Activated naive CD8-positive, alpha-beta T cell treated with anti-CD3 and anti-CD28 coated beads, Interleukin-2, amount 10 ng/mL, durations not matched to agents 7 days and 5 days (primary cell): ENCODE results near the gene PRKAR2B. TPM values are rescaled to one million over a fixed set of nuclear protein-coding genes. Genes with fewer than 3 reads are reported as not detected.

ENCODE experiments used
- ATAC-seq: fragments of 150-1000 bp; cut with Tn5 transposase; one replicate; pipeline ENCODE4 v1.10.0; 2021; ENCODE audit warnings: low read depth, moderate library complexity
- POLR2A ChIA-PET: fragments of 350-600 bp; sonication (Branson Sonifier 250); formaldehyde crosslinking; loops from one replicate; lab custom pipeline; 2021; ENCODE audit warnings: antibody characterized with exemption; lab: Charles Lee
- DNase-seq: peaks from one replicate; pipeline ENCODE4 v3.0.0; 2021
- H3K27ac Mint-ChIP-seq: one replicate; pipeline ENCODE4 v1.8.0; 2022; ENCODE audit warnings: mild to moderate bottlenecking, mixed read lengths
- H3K27me3 Mint-ChIP-seq: one replicate; pipeline ENCODE4 v1.8.0; 2022; ENCODE audit warnings: mild to moderate bottlenecking, moderate library complexity, mixed read lengths
- H3K36me3 Mint-ChIP-seq: one replicate; pipeline ENCODE4 v1.8.0; 2021; ENCODE audit warnings: mild to moderate bottlenecking, mixed read lengths
- H3K4me1 Mint-ChIP-seq: one replicate; pipeline ENCODE4 v1.8.0; 2021; ENCODE audit warnings: mixed read lengths
- H3K4me3 Mint-ChIP-seq: one replicate; pipeline ENCODE4 v1.8.0; 2022; ENCODE audit warnings: mild to moderate bottlenecking, moderate library complexity, mixed read lengths
- H3K9me3 Mint-ChIP-seq: one replicate; pipeline ENCODE4 v1.8.0; 2021; ENCODE audit warnings: mixed read lengths
- total RNA-seq, 2 experiments: library from RNA; stranded (reverse); gene quantifications; one replicate each; pipeline ENCODE4 v1.2.3, GENCODE V29; 2021

Gene PRKAR2B
- total RNA-seq, 2 experiments from 2014 or later: 1.4 to 1.6 TPM

DNA sequence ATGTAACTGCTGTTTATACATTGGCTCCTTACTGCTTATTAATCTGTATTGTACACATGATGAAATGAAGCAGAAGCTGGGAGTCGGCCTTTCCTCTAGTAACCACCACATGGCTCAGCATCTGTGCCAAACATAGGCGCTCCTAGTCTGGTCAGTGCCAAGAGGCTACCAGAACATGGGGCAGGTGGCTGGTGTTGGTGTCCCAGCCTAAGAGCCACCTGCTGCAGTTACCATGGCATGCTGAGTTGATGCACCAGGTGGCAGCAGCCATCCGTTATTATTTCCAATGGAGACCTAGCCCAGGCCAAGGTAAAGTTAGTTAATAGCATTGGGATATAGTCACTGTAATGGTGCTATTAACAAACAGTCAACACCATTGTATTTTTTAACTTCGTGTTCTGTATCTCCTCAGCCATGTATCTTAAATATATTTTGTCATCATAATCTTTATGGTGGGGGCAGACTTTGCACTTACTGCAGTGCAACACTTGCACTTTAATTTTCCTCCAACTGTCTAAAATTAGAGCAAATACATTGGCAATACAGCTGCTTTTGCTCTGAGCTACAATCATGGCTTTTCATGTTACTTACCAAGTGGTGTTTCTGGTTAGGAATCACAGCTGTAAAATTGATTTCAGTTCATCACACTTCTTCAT lies 157.4 kb downstream of the PRKAR2B start:
- no peaks in the 10 kb centered on the region for H3K27me3 Mint-ChIP-seq
- POLR2A ChIA-PET: no interaction called here
- peaks cover 16% of the 10 kb centered on the region for H3K36me3 Mint-ChIP-seq
- ATAC-seq (peak; percentile 52), DNase-seq (no peak)
- no peaks in the 10 kb centered on the region for H3K9me3 Mint-ChIP-seq
- H3K4me3 Mint-ChIP-seq: no peak overlapping the region
- H3K27ac Mint-ChIP-seq: no peak overlapping the region
- no peaks in the 10 kb centered on the region for H3K4me1 Mint-ChIP-seq

DNA sequence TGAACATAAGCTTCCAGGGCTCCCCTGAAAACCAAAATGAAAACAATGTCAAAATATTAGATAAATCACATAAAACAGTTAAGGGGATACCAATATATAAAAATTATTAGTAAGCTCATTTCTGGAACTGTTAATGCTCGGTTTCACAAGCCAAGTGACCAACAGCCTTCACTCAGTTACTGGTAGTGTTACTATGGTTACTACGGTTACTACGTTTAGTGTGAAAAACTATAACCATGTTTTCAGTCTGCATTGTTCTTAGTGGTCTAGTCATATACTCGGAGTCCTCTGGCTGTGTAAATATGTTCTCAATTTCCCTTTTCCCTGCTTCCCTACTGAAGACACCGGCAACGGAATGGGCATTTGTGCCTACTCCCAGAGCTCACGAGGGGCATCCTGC lies 159.1 kb downstream of the PRKAR2B start:
- Mint-ChIP-seq H3K27ac (no peak overlapping the region), H3K4me1 (no peaks in the 10 kb centered on the region), H3K36me3 (peaks cover 19% of the 10 kb centered on the region), H3K4me3 (no peak overlapping the region), H3K27me3 (no peaks in the 10 kb centered on the region), H3K9me3 (no peaks in the 10 kb centered on the region)
- DNase-seq (no peak), ATAC-seq (no peak)
- POLR2A ChIA-PET: no interaction called here

DNA sequence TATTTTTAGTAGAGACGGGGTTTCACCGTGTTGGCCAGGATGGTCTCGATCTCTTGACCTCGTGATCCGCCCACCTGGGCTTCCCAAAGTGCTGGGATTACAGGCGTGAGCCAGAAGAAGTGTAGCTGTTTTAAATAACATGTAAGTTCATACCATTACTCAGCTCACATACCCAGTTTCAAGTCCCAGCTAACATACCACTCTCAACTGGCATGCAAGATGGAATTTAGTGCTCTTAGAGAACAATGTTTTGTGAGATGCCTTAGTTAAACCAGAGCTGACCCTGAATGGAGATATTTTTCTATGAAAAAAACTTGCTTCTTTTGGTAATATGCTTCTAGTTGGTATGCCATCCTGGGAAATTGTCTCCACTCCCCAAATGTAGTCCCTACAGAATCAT lies 161.6 kb downstream of the PRKAR2B start:
- peaks cover 28% of the 10 kb centered on the region for H3K36me3 Mint-ChIP-seq
- H3K27ac Mint-ChIP-seq: no peak overlapping the region
- POLR2A ChIA-PET: no interaction called here

DNA sequence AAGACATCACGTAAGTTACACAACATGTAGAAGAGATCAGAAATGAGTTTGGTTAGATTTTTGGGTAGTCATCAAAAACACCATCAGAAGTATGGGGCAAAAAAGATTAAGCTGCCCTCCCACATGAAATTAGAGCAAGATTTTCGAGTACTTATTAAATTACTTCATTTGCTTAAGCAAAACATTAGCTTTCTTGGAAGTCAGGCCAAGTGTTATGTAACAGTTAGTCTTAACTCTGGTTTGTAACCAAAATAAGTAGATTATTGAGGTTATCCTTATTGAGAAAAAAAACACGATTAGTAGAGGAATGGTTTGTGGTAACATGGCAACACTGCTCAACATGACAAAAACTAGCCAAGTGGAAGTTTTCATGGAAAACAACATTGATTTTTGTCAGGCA lies 162.2 kb downstream of the PRKAR2B start:
- Mint-ChIP-seq H3K4me1 (no peaks in the 10 kb centered on the region), H3K36me3 (peaks cover 28% of the 10 kb centered on the region), H3K9me3 (no peaks in the 10 kb centered on the region), H3K27ac (no peak overlapping the region), H3K27me3 (no peaks in the 10 kb centered on the region), H3K4me3 (no peak overlapping the region)
- DNase-seq (no peak), ATAC-seq (no peak)
- POLR2A ChIA-PET: no interaction called here

More for the DNA sequence above, 161.6 kb downstream of the PRKAR2B start:
- ATAC-seq (no peak), DNase-seq (no peak)
- H3K27me3 Mint-ChIP-seq: no peaks in the 10 kb centered on the region
- H3K9me3 Mint-ChIP-seq: no peaks in the 10 kb centered on the region
- no peak overlapping the region for H3K4me3 Mint-ChIP-seq
- no peaks in the 10 kb centered on the region for H3K4me1 Mint-ChIP-seq

DNA sequence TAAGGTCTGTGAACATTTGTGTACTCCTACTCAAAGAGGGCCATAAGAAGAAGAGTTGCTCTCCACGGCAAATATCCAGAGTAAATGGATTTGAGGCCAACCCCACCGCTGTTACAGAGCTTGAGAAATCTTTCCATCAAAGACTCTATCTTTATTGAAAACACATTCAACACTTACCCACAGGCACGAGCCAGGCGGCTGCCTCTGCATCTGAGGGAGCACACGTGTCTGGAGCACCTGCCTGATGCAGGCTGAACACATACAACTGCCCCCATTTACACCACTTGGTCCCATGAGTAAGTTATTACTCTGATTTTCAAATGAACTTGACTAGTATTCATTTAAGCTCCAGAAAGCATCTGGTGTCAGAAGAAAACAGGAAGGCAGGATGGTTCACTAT lies 163.0 kb downstream of the PRKAR2B start:
- ATAC-seq: no peak
- Mint-ChIP-seq H3K27ac (no peak overlapping the region), H3K36me3 (peaks cover 26% of the 10 kb centered on the region), H3K9me3 (no peaks in the 10 kb centered on the region), H3K4me3 (no peak overlapping the region), H3K4me1 (no peaks in the 10 kb centered on the region), H3K27me3 (no peaks in the 10 kb centered on the region)
- no peak for DNase-seq
- POLR2A ChIA-PET: no interaction called here

DNA sequence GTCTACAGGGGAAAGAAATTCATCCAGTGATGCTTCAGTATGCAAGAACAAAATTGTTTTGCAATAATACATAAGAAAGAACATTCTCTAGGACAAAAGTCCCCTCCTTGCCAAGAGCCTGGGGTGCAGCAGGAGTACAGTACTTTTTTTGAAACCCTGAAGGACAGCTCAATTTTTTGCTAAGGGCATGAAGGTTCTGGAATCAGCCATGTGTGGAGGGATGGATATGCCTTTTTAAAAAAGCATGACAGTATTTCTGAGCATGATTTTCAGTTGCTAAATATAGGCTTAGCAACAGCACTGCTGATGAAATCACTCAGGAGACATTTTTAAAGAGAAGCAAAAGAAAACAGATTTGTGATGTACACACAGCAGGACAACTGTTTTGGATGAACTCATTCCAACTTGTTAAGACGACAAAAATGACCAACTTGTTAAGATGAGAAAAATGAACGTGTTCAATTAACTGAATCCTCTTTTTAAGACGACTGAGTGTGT lies 163.6 kb downstream of the PRKAR2B start:
- DNase-seq (no peak), ATAC-seq (no peak)
- no peak overlapping the region for H3K27ac Mint-ChIP-seq
- no peaks in the 10 kb centered on the region for H3K27me3 Mint-ChIP-seq
- no peak overlapping the region for H3K4me3 Mint-ChIP-seq
- no peaks in the 10 kb centered on the region for H3K9me3 Mint-ChIP-seq
- H3K36me3 Mint-ChIP-seq: peaks cover 26% of the 10 kb centered on the region
- POLR2A ChIA-PET: no interaction called here
- no peaks in the 10 kb centered on the region for H3K4me1 Mint-ChIP-seq

DNA sequence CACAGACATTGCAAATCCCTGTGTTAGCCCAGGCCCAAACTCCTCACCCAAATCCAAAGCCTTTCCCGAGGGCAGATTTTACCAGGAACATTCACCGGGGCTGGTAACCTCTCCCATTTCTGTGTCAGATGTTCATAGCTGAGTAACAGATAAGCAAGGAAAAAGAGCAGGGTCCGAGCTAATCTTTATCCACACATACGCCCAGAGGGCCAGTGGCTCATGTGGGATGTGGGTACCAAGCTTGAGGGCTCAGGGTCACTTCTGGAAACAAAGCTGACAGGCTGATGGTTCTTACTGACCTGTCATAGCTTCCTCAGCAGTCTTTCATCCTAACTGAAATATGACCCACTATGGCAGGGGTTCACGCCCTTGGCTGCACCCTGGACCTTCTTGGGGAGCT lies 164.1 kb downstream of the PRKAR2B start:
- DNase-seq (no peak), ATAC-seq (no peak)
- Mint-ChIP-seq H3K36me3 (peaks cover 29% of the 10 kb centered on the region), H3K4me3 (no peak overlapping the region), H3K27ac (no peak overlapping the region), H3K27me3 (no peaks in the 10 kb centered on the region), H3K9me3 (peaks cover 1% of the 10 kb centered on the region), H3K4me1 (no peaks in the 10 kb centered on the region)
- POLR2A ChIA-PET: no interaction called here

DNA sequence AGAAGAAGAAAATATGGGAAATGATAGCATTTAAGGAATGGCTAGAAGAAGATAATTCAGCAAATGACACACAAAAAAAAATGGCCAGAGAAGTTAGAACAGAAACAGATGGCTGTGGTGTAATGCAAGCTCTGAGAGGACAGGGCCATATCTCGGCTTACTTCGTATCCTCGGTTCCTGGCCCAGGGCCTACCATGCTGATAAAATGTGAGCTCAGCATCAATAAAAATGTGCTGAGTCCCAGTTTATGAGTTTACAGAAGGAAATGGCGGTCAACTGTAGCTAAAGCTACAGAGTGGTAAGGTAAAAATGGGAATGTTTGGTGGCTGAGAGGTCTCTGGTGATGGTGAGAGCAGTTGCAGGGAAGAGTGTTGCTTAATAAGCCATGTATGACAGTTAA lies 165.1 kb downstream of the PRKAR2B start:
- H3K27ac Mint-ChIP-seq: no peak overlapping the region
- POLR2A ChIA-PET: interaction anchor here (0.7 kb wide), 1 partner anchor 11 kb away, joined by 3 read pairs; no protein-coding TSS in a partner anchor
- DNase-seq (no peak), ATAC-seq (no peak)
- no peaks in the 10 kb centered on the region for H3K27me3 Mint-ChIP-seq
- no peak overlapping the region for H3K4me3 Mint-ChIP-seq
- H3K9me3 Mint-ChIP-seq: peaks cover 3% of the 10 kb centered on the region
- H3K4me1 Mint-ChIP-seq: no peaks in the 10 kb centered on the region
- H3K36me3 Mint-ChIP-seq: peaks cover 32% of the 10 kb centered on the region

DNA sequence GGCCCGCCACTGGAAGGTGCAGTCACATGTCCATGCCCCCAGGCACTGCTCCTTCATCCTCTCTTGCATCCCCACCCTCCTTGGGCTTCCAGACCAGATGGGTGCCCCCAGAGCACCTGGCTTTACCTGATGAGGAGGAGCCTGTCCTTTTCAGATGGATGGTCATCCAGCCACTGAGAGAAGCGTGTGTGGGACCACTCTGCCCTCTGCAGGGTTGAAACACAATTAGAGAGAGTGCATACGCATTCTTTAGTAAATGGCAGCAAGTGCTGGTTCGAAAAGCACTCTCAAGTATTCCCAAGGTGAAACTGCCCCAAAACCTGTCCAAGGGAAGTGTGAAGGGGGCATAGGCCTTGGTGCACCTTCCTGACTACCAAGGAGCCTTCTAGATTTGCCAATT lies 165.9 kb downstream of the PRKAR2B start:
- Mint-ChIP-seq H3K9me3 (peaks cover 5% of the 10 kb centered on the region), H3K4me3 (no peak overlapping the region), H3K36me3 (peaks cover 28% of the 10 kb centered on the region), H3K27ac (no peak overlapping the region), H3K4me1 (no peaks in the 10 kb centered on the region), H3K27me3 (no peaks in the 10 kb centered on the region)
- no peak for DNase-seq
- POLR2A ChIA-PET: interaction anchor here (0.7 kb wide), 1 partner anchor 41 kb away, joined by 3 read pairs; the partner anchor contains the start of gene HBP1
- no peak for ATAC-seq

Other genes with a start within 250 kb of the PRKAR2B start
- gene PIK3CG, start 179.4 kb upstream of the PRKAR2B start, total RNA-seq: 10 to 100 TPM; 54.1 to 55.9 TPM
- 10 to 100 TPM; 56.4 to 58.3 TPM for gene HBP1, start 124.3 kb downstream of the PRKAR2B start, total RNA-seq